ENCODE measurements around the gene CRACDL.

DNA sequence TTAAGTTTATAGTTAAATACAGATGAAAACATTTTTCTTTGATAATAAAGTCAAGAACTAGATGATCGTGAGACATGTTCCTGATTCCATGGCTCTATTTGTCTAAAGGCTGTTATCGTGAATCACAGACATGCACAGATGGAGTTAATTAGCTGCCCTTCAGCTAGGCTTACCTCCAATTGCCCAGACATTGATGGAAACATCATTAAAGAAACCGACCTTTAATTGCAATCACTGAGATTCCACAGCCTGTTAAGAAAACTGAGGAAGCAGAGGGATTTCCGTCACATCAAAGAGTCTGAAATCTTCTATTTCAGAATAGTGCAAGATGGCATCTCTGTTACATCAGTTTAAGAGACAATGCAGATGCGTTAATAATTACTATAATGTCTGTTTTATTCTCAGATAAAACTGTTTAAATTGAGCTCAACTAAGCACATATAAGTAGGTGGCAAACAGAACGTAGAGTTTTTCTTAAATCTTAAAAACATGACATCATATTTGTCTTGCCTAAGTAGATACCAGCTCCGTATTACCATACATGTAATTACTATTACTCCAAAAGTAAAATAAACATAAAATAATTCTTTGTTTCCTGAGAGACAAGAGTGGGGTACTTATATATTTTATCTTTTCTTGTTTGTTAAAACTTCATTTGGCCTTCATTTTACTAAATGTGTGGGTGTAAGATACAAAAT is 23.9 kb upstream of the CRACDL start:
- TF ChIP-seq POLR2AphosphoS5 (IDR thresholded peaks at IDR 0.05; ENCODE audit: insufficient read depth, low read depth, low read length) = no peak
- TF ChIP-seq, protein P1, sequence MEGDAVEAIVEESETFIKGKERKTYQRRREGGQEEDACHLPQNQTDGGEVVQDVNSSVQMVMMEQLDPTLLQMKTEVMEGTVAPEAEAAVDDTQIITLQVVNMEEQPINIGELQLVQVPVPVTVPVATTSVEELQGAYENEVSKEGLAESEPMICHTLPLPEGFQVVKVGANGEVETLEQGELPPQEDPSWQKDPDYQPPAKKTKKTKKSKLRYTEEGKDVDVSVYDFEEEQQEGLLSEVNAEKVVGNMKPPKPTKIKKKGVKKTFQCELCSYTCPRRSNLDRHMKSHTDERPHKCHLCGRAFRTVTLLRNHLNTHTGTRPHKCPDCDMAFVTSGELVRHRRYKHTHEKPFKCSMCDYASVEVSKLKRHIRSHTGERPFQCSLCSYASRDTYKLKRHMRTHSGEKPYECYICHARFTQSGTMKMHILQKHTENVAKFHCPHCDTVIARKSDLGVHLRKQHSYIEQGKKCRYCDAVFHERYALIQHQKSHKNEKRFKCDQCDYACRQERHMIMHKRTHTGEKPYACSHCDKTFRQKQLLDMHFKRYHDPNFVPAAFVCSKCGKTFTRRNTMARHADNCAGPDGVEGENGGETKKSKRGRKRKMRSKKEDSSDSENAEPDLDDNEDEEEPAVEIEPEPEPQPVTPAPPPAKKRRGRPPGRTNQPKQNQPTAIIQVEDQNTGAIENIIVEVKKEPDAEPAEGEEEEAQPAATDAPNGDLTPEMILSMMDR (IDR thresholded peaks at IDR 0.05; ENCODE audit: extremely low read depth in 1 of 2, insufficient read depth in 1 of 2, low read depth in 1 of 2, low read length in 2 of 2) = no peak
- TF ChIP-seq GATA2 (IDR thresholded peaks at IDR 0.05; ENCODE audit: insufficient read depth, insufficient read length, low read depth, low read length) = no peak
